ENCODE results near the gene B3GALT5.
"Not testable (repeated sequence)": the region's sequence is repeated elsewhere in the genome, so short reads cannot be mapped to it uniquely, and the experiment has no call there.

Gene B3GALT5

DNA sequence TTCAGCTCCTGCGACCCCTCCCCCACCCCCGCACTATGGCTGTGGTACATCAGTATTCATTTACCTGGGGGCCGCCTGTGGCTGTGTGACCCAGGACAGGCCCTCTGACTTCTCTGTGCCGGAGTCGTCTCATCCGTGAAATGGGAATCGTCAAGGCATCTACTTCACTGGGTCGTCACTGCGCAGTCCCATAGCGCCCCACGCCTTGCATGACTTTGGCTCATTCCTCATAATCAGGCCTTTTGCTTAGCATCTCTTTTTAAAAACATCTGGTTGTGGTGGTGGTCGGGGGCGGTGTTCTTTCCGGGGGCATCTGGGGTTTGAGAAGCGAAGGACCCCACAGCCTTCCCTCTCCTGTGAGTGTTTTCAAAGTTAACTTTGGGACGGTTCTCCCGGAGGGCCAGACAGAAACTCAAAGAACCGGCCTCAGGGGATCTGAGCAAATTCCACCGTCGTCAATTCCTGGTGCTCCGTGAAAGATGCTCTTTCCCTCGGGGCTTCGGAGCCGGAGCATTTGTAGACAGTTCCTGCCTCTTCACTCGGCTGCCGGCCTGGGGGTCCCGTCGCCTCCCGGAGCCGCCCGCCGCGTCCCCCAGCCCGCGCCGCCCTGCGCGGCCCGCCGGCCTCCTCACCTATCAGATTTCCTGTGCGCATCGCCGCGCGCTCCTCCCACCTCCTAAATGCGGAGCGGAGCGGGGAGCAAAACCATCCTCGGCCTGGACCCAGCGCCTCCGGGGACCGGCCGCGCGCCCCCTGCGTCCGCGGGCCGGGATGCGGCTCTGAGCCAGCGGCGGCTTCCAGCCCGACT, at the start of gene B3GALT5:
Gene B3GALT5 (plus strand): TSS at position 708 of the 808 bp plus-strand sequence. CDS start 47,620 bp downstream, outside the sequence.
- no peak for DNase-seq

- DNase-seq, result no peak
These were observed 48.5 kb upstream of the B3GALT5 start for GRCh38 chr21:39564200-39564599.

- no peak for DNase-seq
These were observed 45.4 kb upstream of the B3GALT5 start for GRCh38 chr21:39567180-39567972.

DNA sequence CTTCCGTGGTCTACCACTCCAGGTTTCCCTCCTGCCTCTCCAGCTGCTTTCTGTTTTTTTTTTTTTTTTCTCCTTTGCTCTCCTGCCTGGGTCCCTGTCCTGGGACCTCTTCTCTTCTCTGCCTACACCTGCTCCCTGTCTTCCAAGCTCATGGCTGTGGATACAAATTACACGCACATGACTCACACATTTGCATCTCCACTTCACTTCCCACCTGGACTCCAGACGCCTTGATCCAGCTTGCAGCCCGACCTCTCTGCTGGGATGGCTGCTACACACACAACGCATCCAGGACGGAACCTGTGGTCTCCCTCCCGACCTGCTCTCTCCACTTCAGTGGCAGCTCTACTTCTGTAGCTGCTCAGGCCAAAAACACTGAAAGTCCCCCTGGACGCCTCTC, 44.4 kb upstream of the B3GALT5 start:
- no peak for DNase-seq

DNA sequence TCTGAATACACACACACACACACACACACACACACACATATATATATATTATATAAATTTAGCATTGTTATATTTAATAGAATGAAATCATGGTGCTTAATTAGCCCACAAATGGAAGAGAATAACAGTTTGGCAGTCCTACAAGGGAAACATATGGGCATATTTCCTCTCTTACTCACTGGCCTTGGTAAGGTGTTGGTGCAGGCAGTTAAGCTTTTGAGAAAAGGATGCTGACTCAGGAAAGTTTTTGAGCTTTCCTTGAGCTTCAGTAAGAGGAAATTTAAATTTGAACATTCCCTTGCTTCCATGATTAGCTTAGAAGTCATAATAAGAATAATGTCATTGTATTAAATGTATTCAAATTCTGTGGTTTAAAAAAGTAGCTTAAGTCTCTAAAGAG, 37.0 kb upstream of the B3GALT5 start:
- no peak for DNase-seq

DNA sequence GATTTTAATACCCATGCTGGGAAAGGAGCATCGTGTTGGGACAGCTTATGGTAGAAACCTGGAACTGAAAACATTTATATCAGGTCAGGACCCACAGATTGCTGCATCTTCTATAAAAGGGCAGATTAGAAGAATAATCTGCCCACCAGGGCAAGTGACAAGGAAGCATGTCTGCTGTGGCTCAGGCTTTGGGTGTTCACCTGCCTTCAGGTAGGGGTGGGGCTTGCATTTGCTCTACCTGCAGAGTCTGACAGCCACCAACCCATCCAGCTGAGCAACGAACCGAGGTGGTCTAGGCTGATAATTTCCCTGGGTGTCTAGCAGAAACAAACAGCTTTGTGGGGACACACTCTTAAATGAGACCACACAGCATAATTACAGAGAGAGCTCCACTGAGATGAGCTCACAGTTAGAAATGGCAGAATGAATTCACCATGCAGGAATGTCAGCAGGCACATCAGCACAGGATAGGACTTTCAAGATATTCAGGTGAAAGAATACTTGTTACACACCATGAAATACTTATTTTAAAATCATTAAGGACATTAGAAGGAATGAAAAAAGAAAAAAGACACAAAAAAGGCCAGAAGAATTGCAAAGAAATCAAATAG, 36.1 kb upstream of the B3GALT5 start:
- no peak for DNase-seq

- DNase-seq, result no peak
These were observed 32.9 kb upstream of the B3GALT5 start for GRCh38 chr21:39579734-39580332.

- DNase-seq, result no peak
These were observed 32.0 kb upstream of the B3GALT5 start for GRCh38 chr21:39580744-39581143.

DNA sequence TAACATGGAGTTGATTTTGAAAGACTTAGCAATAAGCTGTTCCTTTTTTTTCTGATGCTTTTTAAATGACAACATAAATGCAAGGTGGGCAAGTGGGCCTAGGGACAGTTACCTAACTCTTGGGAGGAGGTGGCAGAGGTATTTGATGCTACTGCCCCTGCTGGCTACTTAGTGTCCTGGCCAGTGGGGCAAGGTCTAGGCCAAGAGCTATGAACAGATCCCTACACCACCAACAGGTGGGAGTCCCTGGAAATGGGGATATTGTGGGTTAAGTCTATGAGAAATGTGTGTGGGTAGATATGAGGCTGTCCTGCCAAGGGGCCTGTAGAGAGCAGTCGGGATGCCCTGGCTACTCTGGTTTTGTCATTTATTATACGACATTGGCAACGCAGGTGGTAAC, 31.3 kb upstream of the B3GALT5 start:
- no peak for DNase-seq

- no peak for DNase-seq
These were observed 30.0 kb upstream of the B3GALT5 start for GRCh38 chr21:39582749-39583148.

DNA sequence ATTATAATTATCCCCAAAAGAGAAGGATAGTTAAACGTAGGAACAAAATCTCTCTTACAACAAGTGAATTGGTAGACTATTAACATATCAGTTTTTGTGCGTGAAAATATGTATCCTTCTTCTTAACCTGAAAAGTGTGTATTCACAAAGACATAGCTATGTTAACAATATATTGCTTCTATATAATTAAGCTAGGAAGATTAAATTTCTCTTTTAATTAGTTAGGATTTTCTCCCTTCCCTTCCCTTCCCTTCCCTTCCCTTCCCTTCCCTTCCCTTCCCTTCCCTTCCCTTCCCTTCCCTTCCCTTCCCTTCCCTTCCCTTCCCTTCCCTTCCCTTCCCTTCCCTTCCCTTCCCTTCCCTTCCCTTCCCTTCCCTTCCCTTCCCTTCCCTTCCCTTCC, 29.2 kb upstream of the B3GALT5 start:
- not testable (repeated sequence) for DNase-seq

DNA sequence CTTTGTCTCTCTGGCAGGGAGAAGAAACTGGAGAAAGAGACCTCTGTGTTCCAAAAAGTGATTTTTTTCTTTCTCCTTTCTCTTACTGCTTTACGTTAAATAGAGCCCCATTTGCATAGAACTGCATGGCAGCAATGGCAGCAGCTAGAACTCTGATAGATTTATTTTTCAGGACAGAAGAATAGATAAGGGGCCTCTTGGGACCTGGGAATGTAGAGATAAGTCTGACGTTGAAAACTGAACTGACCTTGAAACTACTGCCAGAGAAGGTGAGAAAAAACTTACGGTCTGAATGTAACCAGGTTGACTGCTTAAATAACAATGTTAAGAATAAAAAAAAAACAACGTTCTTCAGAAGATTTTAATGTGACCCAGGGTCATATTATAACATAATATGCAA, 25.4 kb upstream of the B3GALT5 start:
- DNase-seq, result no peak

DNA sequence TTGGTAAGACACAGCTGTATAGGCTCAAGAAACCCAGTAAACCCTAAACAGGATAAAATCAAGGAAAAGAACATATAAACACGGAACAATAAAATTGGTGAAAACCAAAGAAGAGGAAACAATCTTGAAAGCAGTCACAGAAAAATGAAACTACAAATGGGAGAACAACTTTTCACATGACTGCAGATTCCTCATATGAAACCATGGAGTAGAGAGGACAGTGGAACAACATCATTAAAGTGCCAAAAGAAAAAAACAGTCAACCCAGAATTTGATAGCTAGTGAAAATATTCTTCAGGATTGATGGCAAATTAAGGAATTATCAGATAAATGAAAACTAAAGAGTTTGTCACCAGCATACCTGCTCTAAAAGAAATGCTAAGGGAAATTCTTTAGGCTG, 23.9 kb upstream of the B3GALT5 start:
- no peak for DNase-seq

- DNase-seq, result no peak
These were observed 19.2 kb upstream of the B3GALT5 start for GRCh38 chr21:39593522-39593921.

DNA sequence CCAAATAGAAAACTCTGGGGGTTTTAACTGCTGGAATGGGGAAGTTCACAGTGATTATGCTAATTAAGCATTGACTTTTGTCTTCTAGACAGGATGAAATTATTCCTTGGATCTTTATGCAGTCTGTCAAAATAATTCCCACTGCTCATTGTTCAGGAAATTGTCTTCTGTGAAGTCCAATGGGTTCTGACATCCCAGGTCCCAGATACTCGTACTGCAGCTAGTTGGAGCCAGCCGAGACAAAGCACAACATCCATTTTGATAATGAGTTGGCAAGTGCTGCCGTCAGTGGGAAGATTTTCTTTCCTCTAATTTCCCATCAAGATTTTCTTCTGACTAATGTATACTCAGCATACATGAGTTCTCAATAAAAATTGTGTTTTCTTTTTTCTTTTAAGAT, 17.3 kb upstream of the B3GALT5 start:
- no peak for DNase-seq

DNA sequence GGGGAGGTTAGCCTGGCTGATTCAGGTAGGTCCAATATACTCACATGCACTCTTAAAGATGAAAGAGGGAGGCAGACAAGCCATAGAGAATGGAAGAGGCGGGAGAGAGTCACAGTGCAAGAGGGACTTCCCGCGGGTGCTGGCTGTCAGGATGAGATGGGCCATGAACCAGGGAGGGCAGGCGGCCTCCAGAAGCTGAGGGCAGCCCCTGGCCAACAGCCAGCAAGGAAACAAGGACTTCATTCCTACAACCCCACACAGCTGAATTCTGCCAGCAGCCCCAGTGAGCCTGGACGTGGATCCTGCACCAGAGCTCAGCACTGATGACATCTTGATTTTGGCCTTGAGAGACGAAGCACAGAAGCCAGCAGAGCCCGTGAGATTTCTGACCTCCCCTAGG, 15.1 kb upstream of the B3GALT5 start:
- DNase-seq, result no peak

GRCh38 chr21:39599191-39599970, 13.4 kb upstream of the B3GALT5 start:
- no peak for DNase-seq

DNA sequence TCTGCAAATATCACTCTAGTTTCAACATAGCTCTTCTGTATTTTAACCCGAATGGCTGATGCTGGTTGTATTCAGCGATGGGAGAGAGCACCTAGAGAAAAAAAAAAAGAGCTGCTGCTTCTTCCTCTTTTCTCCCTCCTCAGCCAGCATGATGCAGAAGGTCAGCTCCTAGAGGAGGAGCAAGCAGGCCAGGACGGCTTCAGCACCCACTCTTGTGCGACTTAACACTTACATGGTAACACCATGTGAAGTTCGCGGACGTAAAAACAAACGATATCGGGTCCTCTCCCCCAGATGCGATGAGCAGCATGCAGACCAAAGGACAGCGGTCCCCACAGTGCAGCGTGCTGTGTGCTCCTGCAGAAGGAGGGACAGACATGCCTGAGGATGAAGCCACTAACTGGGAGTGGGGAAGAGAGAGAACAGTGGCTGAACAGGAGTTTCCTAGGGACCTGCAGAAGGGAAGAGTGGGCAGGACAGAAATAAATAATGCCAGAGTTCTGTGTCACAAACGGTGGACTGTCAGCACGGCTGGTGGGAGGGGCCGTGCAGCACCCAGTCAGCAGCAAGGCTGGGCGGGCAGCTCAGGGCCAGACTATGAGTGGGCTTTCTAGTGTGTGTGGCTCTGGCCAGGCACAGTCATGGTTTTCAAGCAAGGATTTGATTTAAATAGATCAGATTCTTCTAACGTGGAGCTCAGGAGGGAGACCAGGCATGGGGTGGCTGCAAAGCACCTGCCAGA, 11.4 kb upstream of the B3GALT5 start:
- DNase-seq, result no peak

DNA sequence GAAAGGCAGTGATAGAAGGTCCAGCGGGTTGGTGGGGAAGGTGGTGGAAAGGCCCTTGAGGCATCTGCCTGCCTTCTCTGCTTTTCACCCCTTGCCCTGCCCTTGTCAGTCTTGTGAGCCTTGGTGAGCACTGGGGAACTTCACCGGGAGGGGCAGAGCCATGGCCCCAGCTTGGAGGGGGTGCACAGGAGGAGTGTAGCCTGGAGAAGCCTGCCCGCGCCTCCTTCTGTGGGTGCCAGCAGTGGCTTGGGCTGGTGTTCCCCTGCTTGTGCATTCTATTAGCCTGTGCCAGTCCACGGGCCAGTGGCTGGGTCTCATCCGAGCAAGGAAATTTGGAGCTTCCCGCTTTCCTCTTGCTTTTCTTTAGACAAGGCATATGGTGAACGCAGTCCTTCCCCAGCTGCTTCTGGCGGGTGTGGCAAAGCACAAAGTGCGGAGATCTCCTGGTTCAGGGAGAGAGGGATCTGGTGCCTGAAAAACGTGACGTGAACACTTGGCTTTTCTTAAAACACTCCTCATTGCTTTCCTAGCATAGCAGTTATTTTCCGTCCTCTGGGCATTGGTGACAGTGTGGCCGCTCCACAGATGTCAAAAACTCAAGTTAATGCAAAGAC, 10.6 kb upstream of the B3GALT5 start:
- no peak for DNase-seq

GRCh38 chr21:39602793-39603192, 9.9 kb upstream of the B3GALT5 start:
- DNase-seq, result no peak

DNA sequence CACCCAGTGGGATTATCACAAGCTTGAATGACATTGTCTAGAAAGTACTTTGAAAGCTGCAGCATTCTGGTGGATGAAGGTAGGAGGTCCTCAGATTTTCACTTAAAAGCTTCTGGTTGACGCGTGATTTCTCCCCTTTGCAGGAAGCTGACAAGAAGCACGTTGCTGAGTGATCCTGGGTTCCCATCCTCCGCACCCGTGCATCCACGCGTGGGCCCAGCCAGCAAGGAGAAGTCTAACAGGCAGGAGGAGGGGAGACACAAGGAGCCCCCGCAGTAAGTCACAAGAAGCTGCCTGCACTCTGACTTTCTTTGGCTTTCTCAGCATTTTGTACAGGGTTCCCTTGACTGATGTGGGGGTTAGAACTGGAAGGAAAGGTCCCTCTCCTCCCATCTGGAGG, 7.8 kb upstream of the B3GALT5 start:
- DNase-seq, result no peak
